Measurements from ENCODE around the gene LGALS4. TPM values are rescaled to one million over a fixed set of nuclear protein-coding genes. Genes with fewer than 3 reads are reported as not detected.

The LGALS4 gene
- total and polyA plus RNA-seq, 9 of the 15 experiments (the other 6 are each of a cell fraction or from before 2014, with no cell fraction given): 0.08 to 1.1 (median 0.30) TPM; not detected in 3

DNA sequence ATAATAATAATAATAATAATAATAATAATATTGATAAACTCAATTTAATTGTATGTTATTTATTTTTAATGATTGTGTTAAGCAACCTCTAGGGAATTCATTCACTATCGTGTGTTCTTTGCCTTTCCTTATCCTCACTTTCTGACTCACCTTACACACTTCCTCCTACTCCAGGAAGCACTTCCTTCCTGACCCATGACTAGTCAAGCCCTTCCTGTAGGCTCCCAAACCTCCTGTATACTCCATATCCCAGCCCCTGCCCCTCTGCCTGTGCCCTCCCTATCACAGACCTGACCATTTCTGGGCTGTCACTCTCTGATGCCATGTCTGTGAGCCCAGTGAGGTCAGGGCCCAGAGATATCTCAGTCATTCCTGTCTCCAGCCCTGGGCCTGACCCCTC, 7.6 kb downstream of the LGALS4 start (continued):
- TF ChIP-seq ZNF175 (CRISPR knock-in tag; IDR thresholded peaks at IDR 0.05; ENCODE audit: low read depth) (0 out of 2 replicates have a peak, but pooled peaks have one; percentile 19), ZBTB40 (IDR thresholded peaks at IDR 0.05) (peak; percentile 77), ZBTB40 (CRISPR knock-in tag; IDR thresholded peaks at IDR 0.05) (no peak), ZNF507 (tag; conservative IDR thresholded peaks at IDR 0.05) (no peak), SIX5 (IDR thresholded peaks at IDR 0.05; ENCODE audit: borderline replicate concordance in 1 of 2, insufficient read depth in 1 of 2, low read depth in 1 of 2, low read length in 2 of 2) (no peak), EHMT2 (IDR thresholded peaks at IDR 0.05) (peak; percentile 66; the same call in 1 of the 2 replicates), GABPA (tag; conservative IDR thresholded peaks at IDR 0.05; ENCODE audit: low read depth) (peak; percentile 57)
